GM21526 (cell line): Measurements from ENCODE around the gene VOPP1.

Experiments used
- ATAC-seq: cut with Tn5 transposase; IDR thresholded peaks from one replicate; pipeline ENCODE4 v1.9.1; 2021; ENCODE audit warnings: moderate library complexity; ENCODE audit not compliant: unreplicated experiment, low FRiP score

VOPP1 gene

GRCh38 chr7:55497521-55497920 lies 74.8 kb downstream of the VOPP1 start:
- ATAC-seq, result no peak

DNA sequence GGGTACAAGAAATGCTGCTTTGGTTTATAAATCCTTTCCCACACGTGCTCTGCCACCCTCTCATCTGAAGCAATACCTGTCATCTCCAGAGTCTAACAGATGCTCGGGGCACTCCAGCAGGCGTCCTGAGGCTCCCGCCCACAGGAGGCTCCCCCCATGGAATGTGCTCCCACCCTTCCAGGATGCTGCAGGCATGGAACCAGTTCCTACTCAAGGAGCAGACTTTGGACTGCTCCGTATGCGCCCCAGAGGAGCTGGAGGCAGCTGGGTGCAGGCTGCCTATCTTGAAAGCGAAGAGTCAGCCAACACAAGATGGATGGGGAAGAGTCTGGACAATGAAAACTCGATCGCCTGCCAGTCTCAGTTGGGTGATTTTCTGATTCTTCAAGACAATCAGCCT lies 75.4 kb downstream of the VOPP1 start:
- ATAC-seq, result no peak

GRCh38 chr7:55494951-55495350 lies 77.4 kb downstream of the VOPP1 start:
- no peak for ATAC-seq

DNA sequence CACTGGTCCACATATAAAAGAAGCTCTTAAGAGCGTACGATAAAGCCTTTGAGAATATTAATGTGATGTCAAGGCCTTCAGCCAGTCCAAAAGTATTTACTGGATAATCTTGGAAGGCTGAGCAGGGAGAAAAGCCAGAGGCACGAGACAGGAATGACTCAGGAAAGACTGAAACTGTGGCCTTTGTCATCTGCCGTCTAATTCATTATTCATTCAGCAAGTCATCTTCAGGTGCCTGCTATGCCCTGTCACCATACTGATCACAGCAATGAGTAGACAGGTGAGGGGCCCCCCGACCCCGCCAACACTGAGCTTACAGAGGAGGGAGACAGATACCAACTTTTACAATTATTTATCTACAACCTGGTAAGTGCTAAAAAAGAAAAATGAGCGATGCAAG lies 78.9 kb downstream of the VOPP1 start:
- ATAC-seq, result no peak

GRCh38 chr7:55491346-55491745 lies 81.0 kb downstream of the VOPP1 start:
- ATAC-seq, result no peak

DNA sequence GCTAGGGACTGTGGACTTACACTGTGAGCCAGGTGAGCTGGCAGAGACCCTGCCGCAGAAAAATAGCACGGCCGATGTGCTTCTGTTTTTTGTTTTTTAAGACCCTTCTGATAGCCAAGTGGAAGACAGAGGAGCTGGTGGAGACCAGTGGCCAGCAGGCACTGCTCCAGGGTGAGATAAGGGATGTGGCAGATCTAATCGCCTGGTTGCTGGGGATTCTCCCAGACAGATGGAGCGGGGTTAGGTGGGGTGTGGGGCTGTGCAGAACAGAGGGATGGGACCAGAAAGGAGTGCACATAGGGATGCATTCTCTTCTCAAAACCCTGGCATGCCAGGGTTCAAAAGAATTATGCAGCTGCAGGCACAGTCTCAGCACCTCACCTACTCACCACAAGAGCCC lies 82.2 kb downstream of the VOPP1 start:
- ATAC-seq, result no peak

DNA sequence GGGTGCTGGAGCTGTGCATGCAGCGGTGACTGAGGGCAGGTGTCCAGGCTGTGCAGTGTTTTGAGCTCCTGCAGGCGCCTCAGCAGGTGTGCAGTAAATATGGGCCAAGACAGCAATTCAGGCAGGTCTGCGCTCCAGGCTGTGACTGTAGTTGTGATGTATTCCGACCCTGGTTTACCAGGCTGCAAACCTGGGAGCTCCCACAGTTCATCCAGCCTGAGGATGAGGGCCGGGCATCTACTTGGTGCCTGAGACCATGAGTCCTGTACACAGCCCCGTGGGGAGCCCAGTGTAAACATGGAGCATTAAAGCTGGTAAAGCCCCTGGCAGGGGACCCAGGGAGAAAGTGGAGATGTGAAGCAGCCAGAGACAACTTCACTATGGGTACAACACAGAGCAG lies 82.8 kb downstream of the VOPP1 start:
- ATAC-seq, result no peak

- no peak for ATAC-seq
Measured at GRCh38 chr7:55488804-55489340, 83.4 kb downstream of the VOPP1 start.

DNA sequence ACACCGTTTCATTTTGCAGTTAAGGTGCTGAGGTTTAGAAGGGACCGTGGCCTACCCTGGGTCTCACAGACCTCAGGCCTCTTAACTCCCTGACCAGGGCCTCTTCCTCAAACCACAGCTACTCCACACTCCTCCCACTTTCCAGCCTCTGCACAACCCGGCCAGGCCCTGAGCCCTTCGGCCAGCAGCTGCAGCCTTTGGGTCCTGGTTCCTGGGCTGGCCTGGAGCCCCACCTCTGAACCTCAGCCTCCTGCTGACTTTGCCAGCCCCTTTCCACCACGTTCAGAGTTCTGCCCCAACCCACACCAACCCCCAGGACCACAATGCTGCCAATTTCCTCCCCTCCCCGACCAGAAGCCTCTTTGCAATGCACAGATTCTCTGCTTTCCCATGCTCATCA lies 84.1 kb downstream of the VOPP1 start:
- no peak for ATAC-seq

DNA sequence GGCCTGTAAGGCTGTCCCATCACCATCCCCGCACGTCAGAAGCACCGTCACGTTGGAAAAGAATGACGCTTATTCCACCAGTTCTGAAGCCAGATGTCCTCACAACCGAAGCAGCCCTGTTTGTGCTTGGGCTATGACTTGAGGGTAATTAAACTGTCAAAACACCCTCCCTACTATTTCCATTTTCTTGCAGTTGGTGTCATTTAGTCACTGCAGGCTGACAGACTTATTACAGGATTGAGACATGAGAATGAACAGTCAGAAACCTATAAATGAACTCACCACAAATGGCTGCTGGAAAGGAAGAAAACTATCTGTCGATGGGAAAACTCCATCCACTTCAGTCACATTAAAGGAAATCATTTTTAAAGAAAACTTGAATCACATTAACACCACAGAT lies 85.3 kb downstream of the VOPP1 start:
- no peak for ATAC-seq

GRCh38 chr7:55486192-55486590 lies 86.1 kb downstream of the VOPP1 start:
- no peak for ATAC-seq

DNA sequence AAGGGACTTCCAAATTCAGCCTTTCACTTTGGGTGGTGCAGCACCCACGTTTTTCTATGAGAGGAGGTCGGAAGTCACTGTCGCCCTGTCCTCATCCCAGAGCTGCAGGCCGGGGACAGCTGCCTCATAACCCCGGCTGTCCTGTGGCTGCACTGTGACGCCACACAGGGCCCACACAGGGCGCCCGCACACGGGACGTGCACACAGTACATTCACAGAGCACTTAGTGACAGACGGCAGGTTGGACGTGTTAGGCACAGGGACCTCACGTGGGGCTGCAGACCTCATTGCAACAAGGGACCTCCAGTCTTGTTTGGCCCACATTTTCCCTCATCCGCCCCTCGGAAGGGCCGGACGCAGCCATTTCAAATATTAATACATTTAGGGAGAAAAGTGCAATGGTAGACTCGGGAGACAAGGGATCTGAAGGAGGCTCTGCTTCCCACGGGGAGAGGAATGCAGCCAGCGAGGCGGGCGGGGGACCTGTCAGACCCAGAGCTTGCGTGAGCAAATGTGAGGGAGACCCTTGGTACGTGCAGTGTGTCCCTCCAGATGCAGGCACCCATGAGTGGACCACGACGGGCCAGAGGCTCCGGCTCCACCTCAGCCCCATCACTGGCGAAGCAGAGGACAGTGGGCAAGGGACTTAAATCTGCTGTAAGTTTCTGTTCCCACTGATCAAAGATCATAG lies 86.7 kb downstream of the VOPP1 start:
- ATAC-seq, result no peak

DNA sequence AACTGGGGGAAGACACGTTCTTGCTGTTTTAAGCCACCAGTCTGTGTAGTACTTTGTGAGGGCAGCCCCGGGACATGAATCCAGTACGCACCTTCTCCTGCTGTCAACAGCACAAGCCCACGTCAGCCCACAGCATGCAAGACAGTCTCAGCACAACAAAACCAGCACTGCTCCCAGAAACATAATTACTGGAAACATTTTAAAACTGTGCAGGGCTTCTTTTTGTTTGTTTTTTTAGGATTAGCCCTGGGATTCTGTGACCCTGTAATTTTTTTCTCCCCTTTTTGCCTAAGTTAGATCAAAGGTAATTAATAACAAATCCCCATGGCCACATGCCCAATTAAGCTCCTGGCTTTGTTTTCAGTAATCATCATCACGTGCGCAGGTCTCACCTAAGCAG lies 87.5 kb downstream of the VOPP1 start:
- ATAC-seq, result no peak

GRCh38 chr7:55484241-55484640 lies 88.1 kb downstream of the VOPP1 start:
- no peak for ATAC-seq

DNA sequence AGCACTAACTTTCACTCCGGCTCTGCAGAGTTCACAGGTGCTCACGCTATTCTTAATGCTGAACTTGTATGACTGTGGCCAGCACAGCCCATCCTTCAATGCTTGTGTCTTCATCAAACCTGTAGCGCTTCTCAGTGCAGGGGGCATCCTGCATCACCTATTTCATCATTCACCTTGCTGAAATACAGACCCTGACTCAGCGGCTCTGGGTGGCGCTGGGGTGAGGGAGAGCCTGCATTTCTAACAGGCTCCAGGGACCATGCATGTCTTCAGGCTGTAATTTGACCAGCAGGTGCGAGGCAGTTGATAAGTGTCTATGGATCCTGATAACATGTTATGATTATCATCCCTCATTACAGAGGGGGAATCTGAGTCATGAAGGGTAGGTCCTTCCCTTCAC lies 89.3 kb downstream of the VOPP1 start:
- ATAC-seq, result no peak

GRCh38 chr7:55481155-55481554 lies 91.1 kb downstream of the VOPP1 start:
- no peak for ATAC-seq

GRCh38 chr7:55478700-55479099 lies 93.6 kb downstream of the VOPP1 start:
- no peak for ATAC-seq

DNA sequence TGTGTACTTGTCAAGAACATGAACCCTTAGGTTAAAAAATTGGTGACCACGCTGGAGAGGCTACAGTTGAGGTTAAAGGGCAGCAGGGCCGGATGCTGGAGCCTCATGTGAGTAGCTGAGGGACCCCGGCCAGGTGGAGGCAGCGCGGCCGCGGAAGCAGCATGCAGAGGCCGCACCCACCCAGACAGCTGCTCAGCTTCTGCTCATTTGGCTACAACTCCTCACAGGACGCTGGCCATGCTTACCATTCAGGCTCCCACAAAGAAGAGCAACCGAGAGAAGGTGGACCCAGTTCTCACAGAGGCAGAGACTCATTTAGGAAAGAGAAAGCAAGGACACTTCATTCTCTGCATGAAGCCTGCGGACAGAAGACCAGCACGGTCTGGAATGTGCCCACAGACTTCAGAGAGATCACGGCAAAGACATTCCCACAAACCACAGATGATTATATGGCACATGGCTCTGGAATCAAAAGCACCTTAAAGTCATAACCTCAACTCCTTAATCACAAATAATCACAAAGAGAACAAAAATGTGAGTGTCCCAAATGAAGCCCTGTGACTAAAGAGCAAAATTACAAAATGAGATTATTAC lies 94.4 kb downstream of the VOPP1 start:
- no peak for ATAC-seq

DNA sequence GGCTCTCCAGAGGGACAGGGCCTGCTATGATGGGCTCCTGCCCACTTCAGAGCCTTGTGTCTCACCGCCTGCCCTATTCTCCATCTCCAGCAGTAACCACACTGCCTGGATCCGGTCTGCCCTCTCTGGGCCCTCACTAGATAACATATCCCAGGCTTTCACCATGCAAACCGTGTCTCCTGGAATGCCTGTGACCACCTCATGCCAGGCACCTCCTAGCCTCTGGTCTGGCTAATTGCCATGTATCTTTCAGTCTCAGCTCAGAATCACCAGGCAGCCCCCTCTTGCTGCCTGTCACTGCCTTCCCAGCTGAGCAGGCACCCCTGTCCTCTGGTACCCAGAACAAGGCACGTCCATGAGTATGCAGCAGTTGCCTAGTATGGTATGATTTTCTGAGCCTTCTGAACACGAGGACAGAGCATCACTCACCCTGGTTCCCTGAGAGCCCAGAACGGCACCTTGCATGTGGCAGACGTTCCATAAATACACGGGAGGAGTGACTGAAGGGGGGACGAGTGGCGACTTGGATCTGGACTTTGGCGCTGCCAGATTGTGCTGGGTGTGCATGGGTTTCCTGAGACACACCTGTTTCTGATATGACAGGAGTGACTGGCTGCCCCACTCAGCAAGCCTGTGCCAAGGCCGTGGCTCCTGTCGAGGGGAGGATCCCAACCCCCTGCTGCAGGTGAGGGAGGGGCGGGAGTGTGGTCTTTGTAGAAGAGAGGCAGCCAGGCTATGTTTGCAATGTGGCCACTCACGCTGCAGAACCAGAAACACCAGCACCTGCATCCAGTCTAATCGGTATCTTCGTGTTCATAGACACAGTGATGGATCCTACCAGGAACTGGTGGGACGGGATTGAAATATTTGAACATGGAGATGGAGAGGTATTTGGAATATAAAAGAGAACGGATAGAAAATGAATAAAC lies 95.2 kb downstream of the VOPP1 start:
- no peak for ATAC-seq

GRCh38 chr7:55475855-55476803 lies 96.2 kb downstream of the VOPP1 start:
- no peak for ATAC-seq
